Colonic mucosa (tissue), 4 donors: ENCODE results near the gene MAP7D1. TPM values are rescaled to one million over a fixed set of nuclear protein-coding genes. Genes with fewer than 3 reads are reported as not detected.
A peak's percentile ranks its signal among the peaks of the same experiment; 100 is the strongest.

ENCODE experiments used
- DNase-seq: peaks from one replicate; pipeline ENCODE4 v3.0.0-alpha.2; 2020
- H3K27ac ChIP-seq: fragments of 200-600 bp; one replicate; pipeline ENCODE4 v1.8.0; 2021
- H3K27me3 ChIP-seq: fragments of 200-600 bp; one replicate; pipeline ENCODE4 v1.8.0; 2021
- H3K36me3 ChIP-seq: fragments of 200-600 bp; one replicate; pipeline ENCODE4 v1.8.0; 2021
- H3K4me1 ChIP-seq: fragments of 200-600 bp; one replicate; pipeline ENCODE4 v1.8.0; 2021; ENCODE audit warnings: mild to moderate bottlenecking
- H3K4me3 ChIP-seq: fragments of 200-600 bp; one replicate; pipeline ENCODE4 v1.8.0; 2021
- H3K9ac ChIP-seq, 2 donors: one replicate each; pipeline ENCODE4 v1.7.0; 2013; ENCODE audit warnings: control low read depth in 2 of 2, low read depth in 2 of 2, low read length in 2 of 2
- H3K9me3 ChIP-seq: fragments of 200-600 bp; one replicate; pipeline ENCODE4 v1.8.0; 2021
- intact Hi-C: fragments of 100-400 bp; cut with DNase I; formaldehyde crosslinking; loops from one replicate; pipeline ENCODE4 v1.14.1; 2022
- total RNA-seq, 2 donors: library from RNA; stranded (reverse); fragmentation: NEBNext Ultra II Directional in 1 of 2; extraction: Animal tissue kit (Norgen Biotek cat#: 25700) in 1 of 2; gene quantifications; one replicate each; pipeline ENCODE4 v1.2.1, GENCODE V29; 2021
- TF ChIP-seq, protein P1 (sequence below): fragments of 200-600 bp; IDR thresholded peaks from one replicate; pipeline ENCODE4 v1.8.0; 2022; ENCODE audit warnings: antibody characterized with exemption, mild to moderate bottlenecking
- donor health status: healthy.
- donor health status: DM: no; HTN: no; CAD: no.
- donor health status: DM: no; HTN: no; CAD: no.

The MAP7D1 gene
- total RNA-seq, 2 donors from 2014 or later = 37.7 to 50.0 TPM

DNA sequence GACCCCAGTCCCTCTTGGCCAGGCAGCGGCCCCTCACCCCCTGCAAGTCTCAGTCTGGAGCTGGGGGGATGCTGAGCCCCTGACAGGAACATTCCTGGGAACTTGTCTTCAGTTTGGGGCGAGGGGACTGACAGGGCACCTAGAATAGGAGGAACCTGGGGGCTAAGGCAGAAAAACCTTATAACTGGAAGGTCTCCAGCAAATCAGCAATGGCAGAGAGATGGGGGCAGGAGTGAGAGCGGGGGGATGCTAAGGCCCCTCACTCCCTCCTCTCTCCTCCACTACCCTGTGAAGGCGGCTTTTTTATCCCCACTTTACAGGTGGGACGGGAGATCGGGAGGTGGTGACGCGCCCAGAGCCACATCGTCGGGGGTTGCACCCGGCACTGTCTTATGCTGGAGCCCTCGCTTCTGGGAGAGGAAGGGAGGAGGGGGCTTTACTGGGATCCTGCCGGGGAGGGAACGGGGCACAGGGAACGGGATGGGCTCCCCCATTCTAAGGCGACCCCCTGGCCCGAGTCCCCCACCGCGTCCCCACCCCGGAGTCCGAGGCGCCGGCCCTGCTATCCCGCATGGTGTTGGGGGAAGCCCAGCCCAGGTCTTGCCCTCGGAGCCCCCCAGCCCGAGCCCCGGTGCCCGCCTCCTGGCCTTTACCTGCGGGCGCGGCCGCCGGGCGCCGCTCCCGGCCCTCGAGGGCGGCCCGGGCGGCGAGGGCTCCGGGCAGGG lies 31.4 kb upstream of the MAP7D1 start:
- Histone ChIP-seq H3K4me1 (no peaks in the 10 kb centered on the region), H3K27ac (no peak overlapping the region), H3K9ac (no peak overlapping the region), H3K9me3 (no peaks in the 10 kb centered on the region), H3K36me3 (no peaks in the 10 kb centered on the region), H3K27me3 (peaks cover 24% of the 10 kb centered on the region), H3K4me3 (no peak overlapping the region)
- TF ChIP-seq, protein P1, sequence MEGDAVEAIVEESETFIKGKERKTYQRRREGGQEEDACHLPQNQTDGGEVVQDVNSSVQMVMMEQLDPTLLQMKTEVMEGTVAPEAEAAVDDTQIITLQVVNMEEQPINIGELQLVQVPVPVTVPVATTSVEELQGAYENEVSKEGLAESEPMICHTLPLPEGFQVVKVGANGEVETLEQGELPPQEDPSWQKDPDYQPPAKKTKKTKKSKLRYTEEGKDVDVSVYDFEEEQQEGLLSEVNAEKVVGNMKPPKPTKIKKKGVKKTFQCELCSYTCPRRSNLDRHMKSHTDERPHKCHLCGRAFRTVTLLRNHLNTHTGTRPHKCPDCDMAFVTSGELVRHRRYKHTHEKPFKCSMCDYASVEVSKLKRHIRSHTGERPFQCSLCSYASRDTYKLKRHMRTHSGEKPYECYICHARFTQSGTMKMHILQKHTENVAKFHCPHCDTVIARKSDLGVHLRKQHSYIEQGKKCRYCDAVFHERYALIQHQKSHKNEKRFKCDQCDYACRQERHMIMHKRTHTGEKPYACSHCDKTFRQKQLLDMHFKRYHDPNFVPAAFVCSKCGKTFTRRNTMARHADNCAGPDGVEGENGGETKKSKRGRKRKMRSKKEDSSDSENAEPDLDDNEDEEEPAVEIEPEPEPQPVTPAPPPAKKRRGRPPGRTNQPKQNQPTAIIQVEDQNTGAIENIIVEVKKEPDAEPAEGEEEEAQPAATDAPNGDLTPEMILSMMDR = no peak
- DNase-seq = no peak
- intact Hi-C loops = no loop called here

DNA sequence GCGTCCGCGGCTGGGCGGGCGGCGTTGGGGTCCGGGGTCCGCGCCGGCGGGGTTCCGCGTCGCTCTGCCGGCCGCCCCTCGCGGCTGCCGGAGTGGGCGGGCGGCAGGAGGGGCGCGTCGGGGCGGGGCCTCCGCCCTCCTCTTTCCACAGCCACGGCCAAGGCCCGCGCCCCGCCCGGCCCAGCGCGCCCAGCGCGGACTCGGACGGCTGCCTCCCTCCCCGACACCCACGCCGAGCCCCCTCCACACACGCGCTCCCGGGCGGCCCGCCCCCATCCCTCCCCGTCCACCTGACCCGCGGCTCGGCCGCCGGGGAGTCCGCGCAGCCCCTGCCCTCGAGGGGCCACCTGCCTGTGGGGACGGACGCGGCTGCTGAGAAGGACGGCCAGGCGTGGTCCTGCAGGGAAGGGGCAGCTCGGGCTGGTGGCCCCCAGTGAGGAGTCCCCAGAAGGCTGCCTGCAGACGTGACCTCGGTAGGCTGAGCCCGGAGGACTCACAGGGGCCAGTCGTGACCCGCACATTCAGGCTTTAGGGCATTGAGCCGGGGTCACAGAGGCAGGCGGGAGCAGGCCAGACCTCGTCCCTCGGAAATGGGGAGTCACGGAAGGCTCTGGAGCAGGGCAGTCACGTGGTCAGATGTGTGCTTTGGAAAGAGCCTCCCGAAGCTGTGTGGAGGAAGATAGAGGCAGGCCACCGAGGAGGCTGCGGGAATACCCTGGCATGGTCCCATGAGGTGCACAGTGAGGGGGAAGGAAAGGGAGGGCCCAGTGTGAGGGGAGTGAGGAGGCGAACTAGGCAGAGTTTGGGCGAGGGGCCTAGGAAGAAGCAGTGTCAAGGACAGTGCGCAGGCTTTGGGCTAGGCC lies 30.6 kb upstream of the MAP7D1 start, which contains the start of gene COL8A2:
Gene COL8A2 (minus strand): TSS at position 94 of the 863 bp plus-strand sequence. CDS start 24,980 bp downstream, outside the sequence.
- Histone ChIP-seq H3K27ac (no peak within 1 kb of the TSS), H3K9ac (peak within 1 kb of the TSS in 1 of 2 donors; percentile 24), H3K4me3 (peak within 1 kb of the TSS; percentile 30), H3K9me3 (no peaks in the 10 kb centered on the region), H3K4me1 (no peaks in the 10 kb centered on the region), H3K27me3 (peaks cover 24% of the 10 kb centered on the region), H3K36me3 (no peaks in the 10 kb centered on the region)
- no peak for DNase-seq
- intact Hi-C loops = no loop called here
- TF ChIP-seq, protein P1 = no peak

DNA sequence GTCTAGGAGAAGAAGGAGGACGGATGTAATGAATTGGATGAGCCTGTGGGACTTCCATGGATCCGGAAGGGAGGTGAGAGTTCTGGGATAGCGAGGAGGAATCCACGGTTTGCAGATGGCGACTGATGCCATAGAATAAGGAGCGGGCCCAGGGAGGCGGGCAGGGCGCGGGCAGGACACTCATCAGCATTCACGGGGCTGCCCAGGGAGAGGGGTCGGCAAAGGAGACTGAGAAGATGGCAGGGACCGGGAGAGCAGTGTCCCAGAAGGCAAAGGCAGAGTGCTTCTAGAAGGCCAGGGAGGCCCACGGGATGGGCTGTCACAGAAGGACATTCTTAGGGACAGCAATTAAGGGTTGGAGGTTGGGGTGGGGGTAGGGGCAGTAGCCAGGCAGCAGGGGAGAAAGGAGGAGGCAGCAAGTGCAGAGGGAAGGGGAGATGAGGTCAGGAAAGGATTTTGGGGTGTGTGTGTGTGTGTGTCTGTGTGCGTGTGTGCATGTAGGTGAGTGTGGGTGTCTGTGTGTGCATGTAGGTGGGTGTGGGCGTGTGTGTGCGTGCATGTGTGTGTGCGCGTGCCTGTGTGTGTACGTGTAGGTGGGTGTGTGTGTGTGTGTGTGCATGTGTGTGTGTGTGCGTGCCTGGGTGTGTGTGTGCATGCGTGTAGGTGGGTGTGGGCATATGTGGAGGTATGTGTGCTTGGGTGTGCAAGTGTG lies 29.8 kb upstream of the MAP7D1 start:
- peaks cover 24% of the 10 kb centered on the region for H3K27me3 ChIP-seq
- TF ChIP-seq, protein P1 = no peak
- H3K9ac ChIP-seq = no peak overlapping the region
- H3K4me1 ChIP-seq = no peaks in the 10 kb centered on the region
- H3K36me3 ChIP-seq = no peaks in the 10 kb centered on the region
- H3K9me3 ChIP-seq = no peaks in the 10 kb centered on the region
- H3K4me3 ChIP-seq = no peak overlapping the region
- H3K27ac ChIP-seq = no peak overlapping the region
- intact Hi-C loops = no loop called here
- no peak for DNase-seq

DNA sequence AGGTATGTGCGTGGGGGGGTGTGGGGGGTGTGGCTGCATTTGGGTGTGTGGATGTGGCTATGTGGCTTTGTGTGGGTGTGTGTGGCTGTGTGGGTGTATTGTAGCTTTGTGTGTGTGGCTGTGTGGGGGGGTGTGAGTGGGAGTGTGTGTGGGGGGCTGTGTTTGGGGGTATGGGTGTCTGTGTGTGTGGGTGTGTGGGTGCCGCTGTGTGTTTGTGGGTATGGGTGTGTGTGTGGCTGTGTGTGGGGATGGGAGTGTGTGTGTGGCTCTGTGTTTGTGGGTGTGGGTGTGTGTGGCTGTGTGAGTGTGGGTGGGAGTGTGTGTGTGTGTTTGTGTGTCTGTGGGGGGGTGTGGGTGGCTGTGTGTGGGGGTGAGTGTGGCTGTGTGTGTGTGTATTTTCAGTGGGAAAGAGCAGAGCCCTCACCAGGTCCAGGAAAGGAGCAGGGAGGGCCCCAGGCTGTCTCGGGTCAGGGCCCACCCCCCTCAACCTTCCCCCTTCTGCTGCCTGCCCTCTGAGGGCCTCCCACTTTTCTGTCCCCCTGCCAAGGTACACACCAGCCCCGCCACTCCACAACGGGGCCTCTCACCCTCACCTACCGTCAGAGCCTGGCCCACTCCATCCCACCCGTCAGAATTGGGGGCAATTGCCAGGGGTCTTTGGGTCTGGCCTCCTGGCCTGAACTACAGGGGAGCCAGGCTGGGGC lies 29.0 kb upstream of the MAP7D1 start:
- intact Hi-C loops = no loop called here

More for the DNA sequence above, 29.0 kb upstream of the MAP7D1 start:
- TF ChIP-seq, protein P1 = no peak
- DNase-seq = no peak
- no peaks in the 10 kb centered on the region for H3K4me1 ChIP-seq
- H3K4me3 ChIP-seq = no peak overlapping the region
- no peaks in the 10 kb centered on the region for H3K36me3 ChIP-seq
- no peak overlapping the region for H3K9ac ChIP-seq
- H3K9me3 ChIP-seq = no peaks in the 10 kb centered on the region
- peaks cover 24% of the 10 kb centered on the region for H3K27me3 ChIP-seq
- H3K27ac ChIP-seq = no peak overlapping the region
